Measurements from ENCODE around the gene PLCB1.

PLCB1 gene

DNA sequence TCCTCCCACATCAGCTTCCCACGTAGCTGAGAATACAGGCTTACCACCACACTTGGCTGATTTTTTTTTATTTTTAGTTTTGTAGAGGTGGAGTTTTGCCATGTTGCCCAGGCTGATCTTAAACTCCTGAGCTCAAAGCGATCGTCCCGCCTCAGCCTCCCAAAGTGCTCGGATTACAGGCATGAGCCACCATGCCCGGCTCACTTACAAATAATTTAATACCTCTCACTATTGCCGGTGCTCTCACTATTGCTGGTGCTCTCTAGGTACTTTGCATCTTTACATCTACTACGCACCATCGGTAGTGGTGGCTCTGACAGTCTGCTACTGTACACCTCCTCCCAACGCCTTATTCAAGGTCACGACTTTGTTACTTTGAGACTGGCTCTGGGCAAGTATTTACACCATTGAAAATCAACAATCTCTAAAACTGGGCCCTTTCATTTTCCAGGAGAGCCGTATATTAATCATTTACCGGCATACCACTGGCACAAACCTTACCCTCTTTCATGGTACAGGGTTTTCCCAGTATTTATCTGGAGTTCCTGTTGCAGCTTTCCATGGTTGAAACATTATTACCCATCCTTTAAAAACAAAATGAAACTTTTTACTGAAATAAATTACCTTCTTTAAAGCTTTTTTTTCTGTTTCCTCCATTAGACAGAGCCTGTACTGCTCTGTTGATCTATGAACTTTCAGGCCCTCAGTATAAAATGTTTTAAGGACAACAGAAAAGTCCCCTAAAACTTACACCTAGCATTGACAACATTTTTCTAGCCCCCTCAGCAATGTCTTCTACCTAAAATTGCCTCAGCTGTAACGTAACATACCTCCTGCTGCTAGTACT lies 677.3 kb downstream of the PLCB1 start:
- Histone ChIP-seq H3K79me1 (ENCODE audit: low read length) (no peaks in the 10 kb centered on the region), H3K9ac (ENCODE audit: low read length) (no peak overlapping the region), H3K4me1 (ENCODE audit: control insufficient read depth in 1 of 2, insufficient read depth in 2 of 2, low read length in 2 of 2) (no peaks in the 10 kb centered on the region), H3K79me2 (ENCODE audit: control insufficient read depth, insufficient read depth, low read length, poor library complexity) (no peaks in the 10 kb centered on the region), H3K4me2 (ENCODE audit: low read length) (no peak overlapping the region), H2AK5ac (ENCODE audit: low read length) (no peak overlapping the region), H3K36me3 (ENCODE audit: control insufficient read depth in 1 of 2, insufficient read depth in 2 of 2, low read length in 2 of 2) (no peaks in the 10 kb centered on the region), H2BK120ac (ENCODE audit: insufficient read depth, low read length, poor library complexity) (no peak overlapping the region), H3K14ac (ENCODE audit: low read length) (no peak overlapping the region), H4K8ac (ENCODE audit: low read depth, low read length) (no peak overlapping the region), H3K23ac (ENCODE audit: low read length) (no peak overlapping the region), H3K4me3 (ENCODE audit: low read depth, low read length) (no peak overlapping the region), H4K12ac (ENCODE audit: low read depth, low read length) (no peak overlapping the region), H3K18ac (ENCODE audit: low read length) (no peak overlapping the region), H2BK5ac (ENCODE audit: low read depth, low read length, poor library complexity) (no peak overlapping the region), H3K4ac (ENCODE audit: low read depth, low read length) (no peak overlapping the region), H3K9me3 (ENCODE audit: insufficient read depth, low read depth, low read length) (no peaks in the 10 kb centered on the region), H2BK12ac (ENCODE audit: low read length) (no peak overlapping the region), H3K27me3 (ENCODE audit: insufficient read depth, low read length) (no peaks in the 10 kb centered on the region), H2AFZ (ENCODE audit: insufficient read depth, low read length, poor library complexity) (no peak overlapping the region), H4K91ac (ENCODE audit: low read depth, low read length) (no peak overlapping the region), H3K27ac (ENCODE audit: low read depth, low read length) (no peak overlapping the region)
- DNase-seq: no peak
- whole genome bisulfite sequencing (ENCODE audit: extremely low coverage, insufficient coverage, insufficient read length): no CpG with 5 or more reads among the region's 14 CpGs

DNA sequence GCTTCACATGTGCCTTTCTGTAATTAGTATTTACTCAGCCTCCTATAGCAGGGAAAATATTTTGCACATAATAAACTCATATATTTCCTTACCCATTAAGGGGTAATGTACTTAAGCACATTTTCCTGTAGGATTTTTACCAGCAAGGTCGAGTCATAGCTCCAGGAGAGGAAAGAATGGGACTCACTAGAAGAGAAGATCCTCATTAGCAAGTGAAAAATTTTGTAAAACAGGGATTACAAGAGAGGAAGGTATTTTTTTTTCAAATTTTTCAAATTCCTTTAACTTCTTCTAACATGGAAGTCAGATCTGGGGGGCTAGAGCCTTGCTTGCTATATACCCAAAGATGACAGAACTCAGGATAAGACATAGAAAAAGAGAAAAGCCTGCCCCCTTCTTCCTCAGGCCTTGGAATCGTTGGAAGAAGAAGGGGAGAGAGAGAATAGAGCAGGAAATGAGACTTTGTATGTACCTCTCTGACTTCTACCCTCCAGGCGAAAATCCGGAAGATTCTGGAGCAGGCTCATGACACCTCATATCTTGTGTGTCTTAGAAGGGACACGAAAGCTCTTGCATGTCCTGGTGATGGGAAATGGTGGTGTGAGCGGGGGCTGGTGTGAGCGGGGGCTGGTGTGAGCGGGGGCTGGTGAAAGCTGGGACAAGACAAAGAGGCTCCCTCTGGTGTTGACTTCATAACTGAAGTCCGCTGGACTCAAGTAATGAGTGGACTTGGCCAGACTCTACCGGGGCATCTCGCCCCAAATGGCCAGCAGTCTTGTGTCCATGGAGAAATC lies 679.9 kb downstream of the PLCB1 start:
- H3K79me1 ChIP-seq (ENCODE audit: low read length): no peaks in the 10 kb centered on the region
- H3K4me2 ChIP-seq (ENCODE audit: low read length): no peak overlapping the region
- H2AK5ac ChIP-seq (ENCODE audit: low read length): no peak overlapping the region
- no peak overlapping the region for H2BK120ac ChIP-seq (ENCODE audit: insufficient read depth, low read length, poor library complexity)
- H2BK5ac ChIP-seq (ENCODE audit: low read depth, low read length, poor library complexity): no peak overlapping the region
- no peaks in the 10 kb centered on the region for H3K79me2 ChIP-seq (ENCODE audit: control insufficient read depth, insufficient read depth, low read length, poor library complexity)
- H3K36me3 ChIP-seq (ENCODE audit: control insufficient read depth in 1 of 2, insufficient read depth in 2 of 2, low read length in 2 of 2): no peaks in the 10 kb centered on the region
- H3K27me3 ChIP-seq (ENCODE audit: insufficient read depth, low read length): no peaks in the 10 kb centered on the region
- H3K14ac ChIP-seq (ENCODE audit: low read length): no peak overlapping the region
- WGBS (ENCODE audit: extremely low coverage, insufficient coverage, insufficient read length): no CpG with 5 or more reads among the region's 11 CpGs
- H2AFZ ChIP-seq (ENCODE audit: insufficient read depth, low read length, poor library complexity): no peak overlapping the region
- H3K4me3 ChIP-seq (ENCODE audit: low read depth, low read length): no peak overlapping the region
- H3K4me1 ChIP-seq (ENCODE audit: control insufficient read depth in 1 of 2, insufficient read depth in 2 of 2, low read length in 2 of 2): no peaks in the 10 kb centered on the region
- no peak overlapping the region for H3K23ac ChIP-seq (ENCODE audit: low read length)
- no peak overlapping the region for H3K18ac ChIP-seq (ENCODE audit: low read length)
- H4K91ac ChIP-seq (ENCODE audit: low read depth, low read length): no peak overlapping the region
- H3K4ac ChIP-seq (ENCODE audit: low read depth, low read length): no peak overlapping the region
- no peak overlapping the region for H4K8ac ChIP-seq (ENCODE audit: low read depth, low read length)
- H3K9ac ChIP-seq (ENCODE audit: low read length): no peak overlapping the region
- no peak overlapping the region for H2BK12ac ChIP-seq (ENCODE audit: low read length)
- no peak for DNase-seq
- no peak overlapping the region for H3K27ac ChIP-seq (ENCODE audit: low read depth, low read length)
- H4K12ac ChIP-seq (ENCODE audit: low read depth, low read length): no peak overlapping the region
- no peaks in the 10 kb centered on the region for H3K9me3 ChIP-seq (ENCODE audit: insufficient read depth, low read depth, low read length)

DNA sequence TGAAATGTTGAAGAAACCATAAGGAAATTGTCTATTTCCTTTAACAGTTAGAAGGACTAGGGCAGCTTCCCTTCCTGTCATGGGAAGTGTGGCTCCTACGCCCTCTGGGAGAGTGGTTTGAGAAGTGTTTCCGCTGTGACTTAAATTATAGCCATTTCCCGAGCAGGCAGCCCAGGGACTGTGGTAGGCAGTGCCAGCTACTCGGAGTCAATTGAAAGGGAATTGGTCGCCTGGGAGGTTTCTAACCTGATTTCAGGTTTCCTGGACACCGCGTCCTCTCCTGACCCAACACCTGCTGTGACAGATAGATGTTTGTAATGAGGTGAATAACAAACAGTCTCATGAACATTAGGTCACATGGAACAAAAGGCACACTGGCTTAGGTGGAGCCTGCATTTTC lies 680.8 kb downstream of the PLCB1 start:
- H3K4me3 ChIP-seq (ENCODE audit: low read depth, low read length): no peak overlapping the region
- H2AK5ac ChIP-seq (ENCODE audit: low read length): no peak overlapping the region
- WGBS (ENCODE audit: extremely low coverage, insufficient coverage, insufficient read length): no CpG with 5 or more reads among the region's 7 CpGs
- H3K4me2 ChIP-seq (ENCODE audit: low read length): no peak overlapping the region
- H4K91ac ChIP-seq (ENCODE audit: low read depth, low read length): no peak overlapping the region
- H3K79me2 ChIP-seq (ENCODE audit: control insufficient read depth, insufficient read depth, low read length, poor library complexity): no peaks in the 10 kb centered on the region
- H3K4me1 ChIP-seq (ENCODE audit: control insufficient read depth in 1 of 2, insufficient read depth in 2 of 2, low read length in 2 of 2): no peaks in the 10 kb centered on the region
- no peak overlapping the region for H3K14ac ChIP-seq (ENCODE audit: low read length)
- no peaks in the 10 kb centered on the region for H3K27me3 ChIP-seq (ENCODE audit: insufficient read depth, low read length)
- H3K79me1 ChIP-seq (ENCODE audit: low read length): no peaks in the 10 kb centered on the region
- no peak overlapping the region for H2BK120ac ChIP-seq (ENCODE audit: insufficient read depth, low read length, poor library complexity)
- H3K36me3 ChIP-seq (ENCODE audit: control insufficient read depth in 1 of 2, insufficient read depth in 2 of 2, low read length in 2 of 2): no peaks in the 10 kb centered on the region
- H3K18ac ChIP-seq (ENCODE audit: low read length): no peak overlapping the region
- DNase-seq: no peak
- H3K23ac ChIP-seq (ENCODE audit: low read length): no peak overlapping the region
- no peak overlapping the region for H2BK5ac ChIP-seq (ENCODE audit: low read depth, low read length, poor library complexity)
- H2AFZ ChIP-seq (ENCODE audit: insufficient read depth, low read length, poor library complexity): no peak overlapping the region
- H3K9me3 ChIP-seq (ENCODE audit: insufficient read depth, low read depth, low read length): no peaks in the 10 kb centered on the region
- H3K9ac ChIP-seq (ENCODE audit: low read length): no peak overlapping the region
- H2BK12ac ChIP-seq (ENCODE audit: low read length): no peak overlapping the region
- no peak overlapping the region for H3K4ac ChIP-seq (ENCODE audit: low read depth, low read length)
- no peak overlapping the region for H4K8ac ChIP-seq (ENCODE audit: low read depth, low read length)
- H3K27ac ChIP-seq (ENCODE audit: low read depth, low read length): no peak overlapping the region
- H4K12ac ChIP-seq (ENCODE audit: low read depth, low read length): no peak overlapping the region

DNA sequence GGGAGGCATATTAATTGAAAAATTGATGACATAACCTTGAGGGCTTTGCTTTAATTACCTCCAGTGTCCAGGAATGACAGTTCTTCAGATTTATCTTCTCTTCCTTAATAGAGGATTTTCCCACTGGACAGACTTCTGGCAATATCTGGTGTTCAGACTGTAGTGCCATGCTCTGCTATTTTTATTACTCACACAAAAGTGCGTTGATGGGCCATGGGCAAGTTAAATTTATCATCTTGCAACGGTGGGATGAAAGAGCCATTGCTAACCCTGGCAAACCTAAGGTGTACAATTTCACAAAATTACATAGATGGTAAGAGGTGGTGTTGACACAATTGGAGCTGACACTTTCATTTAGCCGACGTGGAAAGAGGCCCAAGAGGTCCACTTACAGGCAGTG lies 683.1 kb downstream of the PLCB1 start:
- DNase-seq: no peak
- Histone ChIP-seq H3K4ac (ENCODE audit: low read depth, low read length) (no peak overlapping the region), H4K91ac (ENCODE audit: low read depth, low read length) (no peak overlapping the region), H2BK5ac (ENCODE audit: low read depth, low read length, poor library complexity) (no peak overlapping the region), H2AK5ac (ENCODE audit: low read length) (no peak overlapping the region), H3K27ac (ENCODE audit: low read depth, low read length) (no peak overlapping the region), H2AFZ (ENCODE audit: insufficient read depth, low read length, poor library complexity) (no peak overlapping the region), H2BK120ac (ENCODE audit: insufficient read depth, low read length, poor library complexity) (no peak overlapping the region), H3K18ac (ENCODE audit: low read length) (no peak overlapping the region), H3K9me3 (ENCODE audit: insufficient read depth, low read depth, low read length) (no peaks in the 10 kb centered on the region), H3K27me3 (ENCODE audit: insufficient read depth, low read length) (no peaks in the 10 kb centered on the region), H3K4me3 (ENCODE audit: low read depth, low read length) (no peak overlapping the region), H2BK12ac (ENCODE audit: low read length) (no peak overlapping the region), H3K9ac (ENCODE audit: low read length) (no peak overlapping the region), H3K36me3 (ENCODE audit: control insufficient read depth in 1 of 2, insufficient read depth in 2 of 2, low read length in 2 of 2) (no peaks in the 10 kb centered on the region), H4K12ac (ENCODE audit: low read depth, low read length) (no peak overlapping the region), H3K4me2 (ENCODE audit: low read length) (no peak overlapping the region), H3K23ac (ENCODE audit: low read length) (no peak overlapping the region), H4K8ac (ENCODE audit: low read depth, low read length) (no peak overlapping the region), H3K79me2 (ENCODE audit: control insufficient read depth, insufficient read depth, low read length, poor library complexity) (no peaks in the 10 kb centered on the region), H3K14ac (ENCODE audit: low read length) (no peak overlapping the region), H3K4me1 (ENCODE audit: control insufficient read depth in 1 of 2, insufficient read depth in 2 of 2, low read length in 2 of 2) (no peaks in the 10 kb centered on the region), H3K79me1 (ENCODE audit: low read length) (no peaks in the 10 kb centered on the region)
- no CpG with 5 or more reads among the region's 4 CpGs for WGBS (ENCODE audit: extremely low coverage, insufficient coverage, insufficient read length)

All from trophoblast cell (in vitro differentiated cells and primary cell).